Thyroid gland (tissue), 4 donors: ENCODE data around the gene TRRAP. TPM values are rescaled to one million over a fixed set of nuclear protein-coding genes. Genes with fewer than 3 reads are reported as not detected.

Experiments used
- DNase-seq, 2 donors: peaks; one replicate each; pipeline ENCODE4 v3.0.0-alpha.2; 2019
- H3K27ac ChIP-seq, 3 donors: fragments of 200-600 bp; sonication (generic); 1 replicate in 2 of 3; 2 replicates in 1 of 3; pipeline ENCODE4 v1.5.1; 2016 to 2019; ENCODE audit warnings: mild to moderate bottlenecking in 1 of 3, moderate library complexity in 1 of 3
- H3K27me3 ChIP-seq: fragments of 200-600 bp; sonication (generic); one replicate; pipeline ENCODE4 v1.5.1; 2019
- H3K36me3 ChIP-seq, 2 donors: fragments of 200-600 bp; sonication (generic); one replicate each; pipeline ENCODE4 v1.5.1; 2016 to 2019
- H3K4me1 ChIP-seq, 2 donors: fragments of 200-600 bp; sonication (generic); one replicate each; pipeline ENCODE4 v1.5.1; 2017 to 2019
- H3K4me3 ChIP-seq, 3 donors: fragments of 200-600 bp; sonication (generic); replicated peaks in 1 of 3; 1 replicate in 2 of 3; 2 replicates in 1 of 3; pipeline ENCODE4 v1.5.1; 2016; ENCODE audit warnings: mild to moderate bottlenecking in 1 of 3
- H3K9me3 ChIP-seq: fragments of 200-600 bp; sonication (generic); one replicate; pipeline ENCODE4 v1.5.1; 2017
- CTCF ChIP-seq, 6 experiments: fragments of 200-600 bp in 3 of 6; fragments of 450-650 bp in 3 of 6; sonication (generic) in 3 of 6; IDR thresholded peaks; one replicate each; pipeline ENCODE4 v1.5.1; 2016 to 2019; ENCODE audit warnings: antibody characterized with exemption in 6 of 6, mild to moderate bottlenecking in 2 of 6, inconsistent platforms in 1 of 6, moderate library complexity in 1 of 6
- POLR2A ChIP-seq, 2 donors: fragments of 450-650 bp; IDR thresholded peaks; one replicate each; pipeline ENCODE4 v1.6.1; 2017; ENCODE audit warnings: antibody characterized with exemption in 2 of 2, mild to moderate bottlenecking in 2 of 2, moderate library complexity in 1 of 2
- WGBS, 2 donors: methylation state at CpG; one replicate each; pipeline ENCODE4 v1.1.5; 2017; 5-methylcytosine and 5-hydroxymethylcytosine counted together
- intact Hi-C: fragments of 100-400 bp; cut with DNase I; formaldehyde crosslinking; loops from one replicate; pipeline ENCODE4 v1.15.1; 2023
- total RNA-seq, 4 donors: library from RNA; depleted of rRNA; stranded (reverse); fragments of >200 nt; gene quantifications; one replicate each; pipeline ENCODE4 v1.2.3, GENCODE V29; 2016

TRRAP gene
- total RNA-seq, 4 donors from 2014 or later: 43.5 to 72.6 (median 52.2) TPM

- Histone ChIP-seq H3K4me1 (no peaks in the 10 kb centered on the region), H3K27ac (no peak overlapping the region), H3K9me3 (no peaks in the 10 kb centered on the region), H3K36me3 (peaks cover 67 to 75% of the 10 kb centered on the region in 2 donors), H3K4me3 (no peak overlapping the region), H3K27me3 (no peaks in the 10 kb centered on the region)
- WGBS, 2 donors: 91 to 98% methylated on average over 13 of the region's 13 CpGs
- TF ChIP-seq POLR2A (IDR thresholded peaks at IDR 0.05) (no peak), CTCF (IDR thresholded peaks at IDR 0.05) (no peak)
- intact Hi-C loops: no loop called here
- peak in 1 of 2 donors; percentile 0 for DNase-seq
These were observed 134.4 kb downstream of the TRRAP start for GRCh38 chr7:99012722-99013121.

- H3K9me3 ChIP-seq: no peaks in the 10 kb centered on the region
- H3K36me3 ChIP-seq: peaks cover 62 to 70% of the 10 kb centered on the region in 2 donors
- H3K27ac ChIP-seq: no peak overlapping the region
- 95 to 96% methylated on average over 23 to 24 of the region's 25 CpGs for WGBS, 2 donors
- no peaks in the 10 kb centered on the region for H3K4me1 ChIP-seq
- H3K27me3 ChIP-seq: no peaks in the 10 kb centered on the region
- H3K4me3 ChIP-seq: no peak overlapping the region
- peak in 1 of 2 donors; percentile 2 for DNase-seq
- intact Hi-C loops: no loop called here
- no peak for TF ChIP-seq POLR2A (IDR thresholded peaks at IDR 0.05)
- TF ChIP-seq CTCF (IDR thresholded peaks at IDR 0.05): no peak
These were observed 135.2 kb downstream of the TRRAP start for GRCh38 chr7:99013266-99014112.

GRCh38 chr7:99014113-99014985 lies 136.0 kb downstream of the TRRAP start:
- WGBS, 2 donors: 97 to 99% methylated on average over 12 to 17 of the region's 18 CpGs
- peak in 1 of 2 donors; percentile 2 for DNase-seq
- Histone ChIP-seq H3K9me3 (no peaks in the 10 kb centered on the region), H3K36me3 (peaks cover 55 to 61% of the 10 kb centered on the region in 2 donors), H3K27me3 (no peaks in the 10 kb centered on the region), H3K27ac (no peak overlapping the region), H3K4me3 (no peak overlapping the region), H3K4me1 (peaks cover 3% of the 10 kb centered on the region in 2 donors)
- TF ChIP-seq CTCF (IDR thresholded peaks at IDR 0.05) (no peak), POLR2A (IDR thresholded peaks at IDR 0.05) (no peak)
- intact Hi-C loops: no loop called here

- H3K27ac ChIP-seq: no peak overlapping the region
- no peaks in the 10 kb centered on the region for H3K27me3 ChIP-seq
- 96 to 97% methylated on average over 8 of the region's 8 CpGs for WGBS, 2 donors
- peaks cover 15 to 20% of the 10 kb centered on the region in 2 donors for H3K4me1 ChIP-seq
- intact Hi-C loops: no loop called here
- no peak for DNase-seq
- H3K36me3 ChIP-seq: peaks cover 41 to 44% of the 10 kb centered on the region in 2 donors
- no peak overlapping the region for H3K4me3 ChIP-seq
- no peak for TF ChIP-seq POLR2A (IDR thresholded peaks at IDR 0.05)
- TF ChIP-seq CTCF (IDR thresholded peaks at IDR 0.05): no peak
- H3K9me3 ChIP-seq: no peaks in the 10 kb centered on the region
These were observed 137.9 kb downstream of the TRRAP start for GRCh38 chr7:99016196-99016595.
